DND-41 (cell line): ENCODE measurements around the gene SUMO3.

Source experiments
- ATAC-seq: fragments of 200-7000 bp; cut with Tn5 transposase; 3 replicates; pipeline ENCODE4 v1.9.1; 2021; ENCODE audit warnings: low read depth; ENCODE audit not compliant: insufficient read depth
- DNase-seq: peaks from one replicate; pipeline ENCODE4 v3.0.0-alpha.2; 2020
- H2AFZ ChIP-seq: 2 replicates; pipeline ENCODE4 v1.6.0; 2012; ENCODE audit warnings: low read depth, low read length
- H3K27ac ChIP-seq: 2 replicates; pipeline ENCODE4 v1.5.1; 2012; ENCODE audit warnings: low read length, inconsistent platforms
- H3K27me3 ChIP-seq: fragments of 200-600 bp; sonication (generic); 2 replicates; pipeline ENCODE4 v1.6.0; 2012; ENCODE audit warnings: low read length, mild to moderate bottlenecking, inconsistent platforms; ENCODE audit not compliant: insufficient read depth, poor library complexity
- H3K36me3 ChIP-seq: 2 replicates; pipeline ENCODE4 v1.5.1; 2012; ENCODE audit warnings: low read length, inconsistent platforms; ENCODE audit not compliant: insufficient read depth
- H3K4me1 ChIP-seq: 2 replicates; pipeline ENCODE4 v1.5.1; 2012; ENCODE audit warnings: mild to moderate bottlenecking, low read length; ENCODE audit not compliant: insufficient read depth
- H3K4me2 ChIP-seq: 2 replicates; pipeline ENCODE4 v1.6.0; 2012; ENCODE audit warnings: mild to moderate bottlenecking, moderate library complexity, low read length, inconsistent platforms; ENCODE audit not compliant: insufficient read depth
- H3K4me3 ChIP-seq, 2 experiments: fragments of 200-600 bp in 1 of 2; shearing (Covaris generic) in 1 of 2; 2 replicates each; pipeline ENCODE4 v1.5.1; 2012 to 2016; ENCODE audit warnings: inconsistent platforms in 2 of 2, low read length in 2 of 2, mild to moderate bottlenecking in 2 of 2, low read depth in 1 of 2, moderate library complexity in 1 of 2
- H3K79me2 ChIP-seq: 2 replicates; pipeline ENCODE4 v1.6.0; 2012; ENCODE audit warnings: low read length, inconsistent platforms; ENCODE audit not compliant: insufficient read depth
- H3K9ac ChIP-seq: 2 replicates; pipeline ENCODE4 v1.6.0; 2012; ENCODE audit warnings: low read depth, mild to moderate bottlenecking, inconsistent platforms, low read length, moderate library complexity
- H3K9me3 ChIP-seq: 2 replicates; pipeline ENCODE4 v1.5.1; 2012; ENCODE audit warnings: low read length, moderate library complexity, mild to moderate bottlenecking, inconsistent platforms; ENCODE audit not compliant: insufficient read depth, severe bottlenecking
- H4K20me1 ChIP-seq: 2 replicates; pipeline ENCODE4 v1.6.0; 2012; ENCODE audit warnings: low read length; ENCODE audit not compliant: insufficient read depth
- EZH2 ChIP-seq: IDR thresholded peaks from 3 replicates; pipeline ENCODE4 v1.6.1; 2012; ENCODE audit warnings: borderline replicate concordance, low read depth, mild to moderate bottlenecking, moderate library complexity, low read length, inconsistent platforms; ENCODE audit not compliant: severe bottlenecking
- TF ChIP-seq, protein P1 (sequence below): IDR thresholded peaks from 2 replicates; pipeline ENCODE4 v1.5.1; 2012; ENCODE audit warnings: borderline replicate concordance, low read length, moderate library complexity, mild to moderate bottlenecking; ENCODE audit not compliant: poor library complexity, severe bottlenecking; ENCODE audit errors: extremely low read depth

The SUMO3 gene

DNA sequence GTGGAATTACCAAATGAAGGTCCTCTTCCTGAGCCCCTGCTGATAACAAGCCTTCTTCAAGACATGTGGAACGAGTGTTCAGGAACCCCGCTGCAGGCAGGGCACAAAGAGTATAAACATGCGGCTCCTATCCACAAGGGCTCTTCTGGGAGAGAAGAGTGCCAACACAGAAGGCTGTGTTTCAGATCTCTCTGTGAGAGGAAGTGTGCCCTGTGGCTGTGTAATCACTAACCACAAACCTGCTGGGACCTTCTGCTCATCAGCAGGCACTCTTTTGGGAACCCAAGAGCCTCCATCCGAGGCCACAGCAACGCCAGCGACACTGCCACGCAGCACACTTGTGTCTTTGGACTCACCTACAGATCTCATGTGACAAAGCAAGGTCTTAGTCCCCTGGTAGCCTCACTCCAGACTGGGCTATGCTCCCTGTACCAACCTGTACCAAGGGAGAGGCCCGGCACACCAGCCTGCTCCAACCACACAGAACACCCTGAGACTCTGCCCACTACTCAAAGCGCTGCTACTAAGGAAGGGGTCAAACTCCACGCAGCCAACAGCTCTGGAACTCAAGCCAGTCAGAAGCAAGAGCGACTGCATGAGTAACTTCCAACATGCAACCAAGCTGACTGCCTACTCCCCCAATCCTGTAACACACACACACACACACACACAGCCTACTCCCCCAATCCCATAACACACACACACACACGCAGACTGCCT is 47.9 kb upstream of the SUMO3 start:
- no peaks in the 10 kb centered on the region for H3K9me3 ChIP-seq
- H3K27ac ChIP-seq: 0 out of 2 replicates have a peak overlapping the region, but pooled peaks have one; percentile 51
- peaks cover 96% of the 10 kb centered on the region for H3K79me2 ChIP-seq
- H3K4me3 ChIP-seq: no peak overlapping the region
- no peaks in the 10 kb centered on the region for H3K27me3 ChIP-seq
- DNase-seq (peak; percentile 49), ATAC-seq (peak; percentile 87)
- no peak overlapping the region for H2AFZ ChIP-seq
- TF ChIP-seq EZH2: no peak
- TF ChIP-seq, protein P1, sequence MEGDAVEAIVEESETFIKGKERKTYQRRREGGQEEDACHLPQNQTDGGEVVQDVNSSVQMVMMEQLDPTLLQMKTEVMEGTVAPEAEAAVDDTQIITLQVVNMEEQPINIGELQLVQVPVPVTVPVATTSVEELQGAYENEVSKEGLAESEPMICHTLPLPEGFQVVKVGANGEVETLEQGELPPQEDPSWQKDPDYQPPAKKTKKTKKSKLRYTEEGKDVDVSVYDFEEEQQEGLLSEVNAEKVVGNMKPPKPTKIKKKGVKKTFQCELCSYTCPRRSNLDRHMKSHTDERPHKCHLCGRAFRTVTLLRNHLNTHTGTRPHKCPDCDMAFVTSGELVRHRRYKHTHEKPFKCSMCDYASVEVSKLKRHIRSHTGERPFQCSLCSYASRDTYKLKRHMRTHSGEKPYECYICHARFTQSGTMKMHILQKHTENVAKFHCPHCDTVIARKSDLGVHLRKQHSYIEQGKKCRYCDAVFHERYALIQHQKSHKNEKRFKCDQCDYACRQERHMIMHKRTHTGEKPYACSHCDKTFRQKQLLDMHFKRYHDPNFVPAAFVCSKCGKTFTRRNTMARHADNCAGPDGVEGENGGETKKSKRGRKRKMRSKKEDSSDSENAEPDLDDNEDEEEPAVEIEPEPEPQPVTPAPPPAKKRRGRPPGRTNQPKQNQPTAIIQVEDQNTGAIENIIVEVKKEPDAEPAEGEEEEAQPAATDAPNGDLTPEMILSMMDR: no peak
- H3K36me3 ChIP-seq: peaks cover 51% of the 10 kb centered on the region
- H3K4me1 ChIP-seq: peaks cover 42% of the 10 kb centered on the region
- no peak overlapping the region for H3K9ac ChIP-seq
- H3K4me2 ChIP-seq: no peak overlapping the region
- peaks cover 86% of the 10 kb centered on the region for H4K20me1 ChIP-seq

DNA sequence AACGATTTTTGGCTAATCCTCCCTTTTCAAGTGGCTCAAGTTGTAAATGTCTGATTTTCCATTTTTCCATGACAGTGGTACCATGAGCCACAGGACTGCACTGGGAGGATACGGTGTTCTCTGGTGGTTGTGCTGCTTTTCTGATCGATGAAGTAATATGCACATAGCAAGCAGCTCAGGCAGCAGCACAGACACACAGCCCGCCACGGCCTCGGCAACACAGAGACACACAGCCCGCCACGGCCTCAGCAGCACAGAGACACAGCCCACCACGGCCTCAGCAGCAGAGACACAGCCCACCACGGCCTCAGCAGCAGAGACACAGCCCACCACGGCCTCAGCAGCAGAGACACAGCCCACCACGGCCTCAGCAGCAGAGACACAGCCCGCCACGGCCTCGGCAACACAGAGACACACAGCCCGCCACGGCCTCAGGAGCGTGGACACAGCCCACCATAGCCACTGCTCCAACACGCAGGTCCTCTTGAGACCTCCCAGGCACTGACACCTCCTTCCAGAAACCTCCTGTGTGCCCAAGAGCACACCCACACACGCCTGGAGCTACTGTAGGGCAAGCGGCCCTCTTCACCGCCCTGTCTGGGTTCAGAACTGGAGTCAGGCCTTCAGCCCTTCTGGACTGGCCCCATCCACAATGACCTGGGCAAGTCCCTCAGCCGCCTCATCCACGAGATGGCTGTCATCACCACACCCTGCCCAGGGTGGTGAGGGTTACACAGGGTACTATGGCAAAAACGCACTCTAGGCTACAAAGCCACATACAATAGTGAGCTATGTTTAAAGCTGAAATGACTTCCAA is 45.2 kb upstream of the SUMO3 start:
- H3K4me2 ChIP-seq: no peak overlapping the region
- H2AFZ ChIP-seq: no peak overlapping the region
- H3K9me3 ChIP-seq: no peaks in the 10 kb centered on the region
- peaks cover 89% of the 10 kb centered on the region for H3K79me2 ChIP-seq
- H3K4me1 ChIP-seq: peaks cover 26% of the 10 kb centered on the region
- H3K27ac ChIP-seq: no peak overlapping the region
- peaks cover 72% of the 10 kb centered on the region for H3K36me3 ChIP-seq
- no peak for TF ChIP-seq EZH2
- TF ChIP-seq, protein P1: no peak
- peaks cover 79% of the 10 kb centered on the region for H4K20me1 ChIP-seq
- H3K9ac ChIP-seq: no peak overlapping the region
- no peaks in the 10 kb centered on the region for H3K27me3 ChIP-seq
- no peak for ATAC-seq
- no peak for DNase-seq
- H3K4me3 ChIP-seq: no peak overlapping the region

DNA sequence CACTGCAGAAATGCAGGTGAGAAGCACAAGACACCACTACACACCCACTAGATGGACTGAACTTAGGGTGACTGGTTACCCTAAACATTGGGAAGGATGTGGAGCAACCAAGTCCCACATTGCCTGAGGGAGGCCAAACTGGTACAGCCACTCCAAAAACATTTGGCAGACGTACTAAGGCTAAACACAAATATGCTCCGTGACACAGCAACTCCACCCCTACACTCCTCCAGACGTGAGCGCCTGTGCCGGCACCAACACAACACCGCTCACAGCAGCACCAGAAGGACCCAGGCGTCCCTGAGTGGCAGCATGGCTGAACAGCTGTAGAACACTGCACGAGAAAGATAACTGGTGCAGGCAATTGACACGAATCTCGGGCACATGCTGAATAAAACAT is 40.9 kb upstream of the SUMO3 start:
- TF ChIP-seq, protein P1: no peak
- TF ChIP-seq EZH2: no peak
- Histone ChIP-seq H4K20me1 (peaks cover 56% of the 10 kb centered on the region), H3K4me3 (no peak overlapping the region), H3K27ac (no peak overlapping the region), H3K27me3 (no peaks in the 10 kb centered on the region), H2AFZ (no peak overlapping the region), H3K9me3 (no peaks in the 10 kb centered on the region), H3K4me2 (no peak overlapping the region), H3K9ac (no peak overlapping the region), H3K36me3 (peaks cover 81% of the 10 kb centered on the region), H3K4me1 (no peaks in the 10 kb centered on the region), H3K79me2 (peaks cover 57% of the 10 kb centered on the region)
- DNase-seq: no peak
- no peak for ATAC-seq
